Measurements from ENCODE around the gene CACNA1S. TPM values are rescaled to one million over a fixed set of nuclear protein-coding genes. Genes with fewer than 3 reads are reported as not detected.

CACNA1S gene
- total RNA-seq, 2 experiments from 2014 or later: not detected

DNA sequence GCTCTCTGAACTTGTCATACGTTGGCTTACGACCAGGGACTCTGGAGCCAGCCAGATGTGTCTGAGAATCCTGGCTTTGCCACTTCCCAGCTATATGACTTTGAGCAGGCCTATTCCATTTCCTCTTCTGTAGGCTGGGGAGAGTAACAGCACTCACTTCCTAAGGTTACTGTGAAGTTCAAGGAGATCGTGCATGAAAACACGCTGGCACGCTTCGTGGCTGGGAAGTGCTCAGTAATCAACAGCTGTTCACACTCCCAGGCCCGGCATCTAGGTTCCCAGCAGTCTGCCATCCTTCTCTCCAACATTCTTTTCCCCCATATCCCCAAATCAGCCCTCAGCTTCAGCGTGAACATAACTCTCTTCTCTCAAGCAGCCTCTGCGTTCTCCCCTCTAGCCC lies 12.8 kb upstream of the CACNA1S start:
- Histone ChIP-seq H3K27ac (ENCODE audit: low read depth, low read length, poor library complexity, severe bottlenecking) (no peak overlapping the region), H3K4me2 (ENCODE audit: low read length) (no peak overlapping the region), H2AFZ (ENCODE audit: low read length) (no peak overlapping the region), H4K20me1 (ENCODE audit: insufficient read depth, low read length) (no peaks in the 10 kb centered on the region), H3K9me3 (ENCODE audit: low read length) (no peaks in the 10 kb centered on the region), H3K9me2 (ENCODE audit: insufficient read depth, low read length) (no peaks in the 10 kb centered on the region), H3K36me3 (ENCODE audit: insufficient read depth, low read length) (no peaks in the 10 kb centered on the region), H3K4me3 (ENCODE audit: low read depth, low read length, poor library complexity, severe bottlenecking) (no peak overlapping the region), H3K4me1 (ENCODE audit: insufficient read depth, low read length, poor library complexity, severe bottlenecking) (peaks cover under 1% of the 10 kb centered on the region), H3K79me2 (ENCODE audit: insufficient read depth, low read depth, low read length) (no peaks in the 10 kb centered on the region)
- no peak for TF ChIP-seq EZH2phosphoT487 (IDR thresholded peaks at IDR 0.05; ENCODE audit: borderline replicate concordance, low read depth, low read length)
- TF ChIP-seq, protein P1, sequence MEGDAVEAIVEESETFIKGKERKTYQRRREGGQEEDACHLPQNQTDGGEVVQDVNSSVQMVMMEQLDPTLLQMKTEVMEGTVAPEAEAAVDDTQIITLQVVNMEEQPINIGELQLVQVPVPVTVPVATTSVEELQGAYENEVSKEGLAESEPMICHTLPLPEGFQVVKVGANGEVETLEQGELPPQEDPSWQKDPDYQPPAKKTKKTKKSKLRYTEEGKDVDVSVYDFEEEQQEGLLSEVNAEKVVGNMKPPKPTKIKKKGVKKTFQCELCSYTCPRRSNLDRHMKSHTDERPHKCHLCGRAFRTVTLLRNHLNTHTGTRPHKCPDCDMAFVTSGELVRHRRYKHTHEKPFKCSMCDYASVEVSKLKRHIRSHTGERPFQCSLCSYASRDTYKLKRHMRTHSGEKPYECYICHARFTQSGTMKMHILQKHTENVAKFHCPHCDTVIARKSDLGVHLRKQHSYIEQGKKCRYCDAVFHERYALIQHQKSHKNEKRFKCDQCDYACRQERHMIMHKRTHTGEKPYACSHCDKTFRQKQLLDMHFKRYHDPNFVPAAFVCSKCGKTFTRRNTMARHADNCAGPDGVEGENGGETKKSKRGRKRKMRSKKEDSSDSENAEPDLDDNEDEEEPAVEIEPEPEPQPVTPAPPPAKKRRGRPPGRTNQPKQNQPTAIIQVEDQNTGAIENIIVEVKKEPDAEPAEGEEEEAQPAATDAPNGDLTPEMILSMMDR (conservative IDR thresholded peaks at IDR 0.05; ENCODE audit: low read length): no peak
- POLR2A ChIA-PET: no interaction called here
- no peak for DNase-seq (ENCODE audit: low spot score)
- CTCF ChIA-PET (ENCODE audit: unreplicated experiment): interaction anchor here (0.5 kb wide), 1 partner anchor 145 kb away, joined by 3 read pairs; no protein-coding TSS in a partner anchor
- intact Hi-C loops (cut with micrococcal nuclease; ENCODE audit: unreplicated experiment): no loop called here
- no TSS peak for BruUV-seq (replicated peaks)

GRCh38 chr1:201123866-201124265 lies 11.6 kb upstream of the CACNA1S start:
- H4K20me1 ChIP-seq (ENCODE audit: insufficient read depth, low read length): no peaks in the 10 kb centered on the region
- H2AFZ ChIP-seq (ENCODE audit: low read length): no peak overlapping the region
- no peaks in the 10 kb centered on the region for H3K9me2 ChIP-seq (ENCODE audit: insufficient read depth, low read length)
- TF ChIP-seq EZH2phosphoT487 (IDR thresholded peaks at IDR 0.05; ENCODE audit: borderline replicate concordance, low read depth, low read length): no peak
- TF ChIP-seq, protein P1 (conservative IDR thresholded peaks at IDR 0.05; ENCODE audit: low read length): no peak
- POLR2A ChIA-PET: no interaction called here
- H3K36me3 ChIP-seq (ENCODE audit: insufficient read depth, low read length): no peaks in the 10 kb centered on the region
- H3K4me2 ChIP-seq (ENCODE audit: low read length): no peak overlapping the region
- BruUV-seq (replicated peaks): no TSS peak
- intact Hi-C loops (cut with micrococcal nuclease; ENCODE audit: unreplicated experiment): no loop called here
- no peak for DNase-seq (ENCODE audit: low spot score)
- peaks cover 11% of the 10 kb centered on the region for H3K4me1 ChIP-seq (ENCODE audit: insufficient read depth, low read length, poor library complexity, severe bottlenecking)
- CTCF ChIA-PET (ENCODE audit: unreplicated experiment): no interaction called here
- no peak overlapping the region for H3K4me3 ChIP-seq (ENCODE audit: low read depth, low read length, poor library complexity, severe bottlenecking)
- no peak overlapping the region for H3K27ac ChIP-seq (ENCODE audit: low read depth, low read length, poor library complexity, severe bottlenecking)
- no peaks in the 10 kb centered on the region for H3K79me2 ChIP-seq (ENCODE audit: insufficient read depth, low read depth, low read length)
- no peaks in the 10 kb centered on the region for H3K9me3 ChIP-seq (ENCODE audit: low read length)

- no peak overlapping the region for H3K27ac ChIP-seq (ENCODE audit: low read depth, low read length, poor library complexity, severe bottlenecking)
- no peak overlapping the region for H3K4me3 ChIP-seq (ENCODE audit: low read depth, low read length, poor library complexity, severe bottlenecking)
- TF ChIP-seq EZH2phosphoT487 (IDR thresholded peaks at IDR 0.05; ENCODE audit: borderline replicate concordance, low read depth, low read length): no peak
- TF ChIP-seq, protein P1 (conservative IDR thresholded peaks at IDR 0.05; ENCODE audit: low read length): no peak
- no peak overlapping the region for H3K4me2 ChIP-seq (ENCODE audit: low read length)
- no peaks in the 10 kb centered on the region for H3K79me2 ChIP-seq (ENCODE audit: insufficient read depth, low read depth, low read length)
- no peaks in the 10 kb centered on the region for H3K9me3 ChIP-seq (ENCODE audit: low read length)
- peaks cover 11% of the 10 kb centered on the region for H3K4me1 ChIP-seq (ENCODE audit: insufficient read depth, low read length, poor library complexity, severe bottlenecking)
- no peak for DNase-seq (ENCODE audit: low spot score)
- no peaks in the 10 kb centered on the region for H4K20me1 ChIP-seq (ENCODE audit: insufficient read depth, low read length)
- POLR2A ChIA-PET: no interaction called here
- intact Hi-C loops (cut with micrococcal nuclease; ENCODE audit: unreplicated experiment): no loop called here
- no peak overlapping the region for H2AFZ ChIP-seq (ENCODE audit: low read length)
- CTCF ChIA-PET (ENCODE audit: unreplicated experiment): no interaction called here
- H3K9me2 ChIP-seq (ENCODE audit: insufficient read depth, low read length): no peaks in the 10 kb centered on the region
- no peaks in the 10 kb centered on the region for H3K36me3 ChIP-seq (ENCODE audit: insufficient read depth, low read length)
- no TSS peak for BruUV-seq (replicated peaks)
Observed at GRCh38 chr1:201122321-201122957, 10.2 kb upstream of the CACNA1S start.
